HG03442 (cell line): ENCODE data around the gene COL13A1.

Source experiments
- ATAC-seq: cut with Tn5 transposase; IDR thresholded peaks from one replicate; pipeline ENCODE4 v1.9.1; 2021; ENCODE audit warnings: mild to moderate bottlenecking, moderate library complexity; ENCODE audit not compliant: unreplicated experiment

COL13A1 gene

DNA sequence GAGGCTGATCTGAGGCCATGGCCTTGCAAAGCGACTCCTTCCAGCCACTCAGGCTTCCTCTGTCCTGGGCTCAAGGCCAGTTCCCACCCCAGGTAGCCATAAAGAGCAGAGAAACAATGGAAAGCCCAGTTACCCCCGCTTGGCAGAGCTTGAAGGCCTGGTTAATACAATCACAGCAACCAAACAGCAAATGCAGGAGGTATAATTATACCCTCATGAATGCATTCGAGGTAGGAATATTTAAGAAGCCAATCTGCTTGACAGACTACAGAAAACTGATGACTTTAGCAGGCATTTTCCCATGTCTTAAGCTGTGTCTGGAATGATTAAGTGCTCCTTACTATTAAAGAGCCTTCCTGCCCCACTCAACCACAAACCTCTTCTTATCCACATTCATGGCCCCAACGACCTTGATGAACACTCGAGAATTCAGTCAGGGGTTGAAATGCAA lies 136.9 kb downstream of the COL13A1 start:
- no peak for ATAC-seq

DNA sequence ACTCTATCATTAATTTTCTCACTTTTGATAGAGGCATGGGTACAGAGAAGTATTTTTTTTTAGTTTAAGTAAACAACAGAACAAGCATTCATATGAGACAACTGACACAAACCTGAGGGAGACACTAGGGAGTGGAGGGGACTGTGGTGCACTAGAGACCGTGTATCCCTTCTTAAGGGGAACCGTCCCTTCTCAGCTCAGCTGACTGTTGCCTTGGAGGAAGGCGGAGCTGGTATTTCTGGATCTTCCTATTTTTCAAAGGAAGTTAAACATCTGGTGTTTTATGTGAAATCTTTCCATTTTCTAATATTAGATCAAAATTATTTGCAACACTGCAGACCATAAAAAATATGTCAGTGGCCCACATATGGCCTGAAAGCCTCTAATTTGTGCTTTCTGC lies 137.4 kb downstream of the COL13A1 start:
- ATAC-seq: no peak

DNA sequence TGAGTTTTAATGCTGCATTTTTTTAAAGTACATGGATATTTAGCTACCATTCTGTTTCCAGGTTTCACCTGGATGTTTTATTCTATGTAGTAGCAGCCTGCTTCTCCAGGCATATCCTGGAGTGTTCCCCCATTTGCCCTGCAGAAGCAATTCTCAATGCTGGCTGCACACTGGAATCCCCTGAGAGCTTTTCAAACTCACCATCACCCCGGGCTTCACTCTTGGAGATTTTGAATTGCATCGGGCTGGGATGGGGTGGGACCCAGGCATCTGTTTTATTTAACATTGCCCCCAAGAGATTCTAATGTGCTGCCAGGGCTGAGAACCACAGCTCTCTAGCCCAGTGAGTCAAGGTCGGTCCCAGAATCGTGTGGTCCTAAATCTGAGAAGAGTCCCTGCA lies 137.8 kb downstream of the COL13A1 start:
- ATAC-seq: no peak

DNA sequence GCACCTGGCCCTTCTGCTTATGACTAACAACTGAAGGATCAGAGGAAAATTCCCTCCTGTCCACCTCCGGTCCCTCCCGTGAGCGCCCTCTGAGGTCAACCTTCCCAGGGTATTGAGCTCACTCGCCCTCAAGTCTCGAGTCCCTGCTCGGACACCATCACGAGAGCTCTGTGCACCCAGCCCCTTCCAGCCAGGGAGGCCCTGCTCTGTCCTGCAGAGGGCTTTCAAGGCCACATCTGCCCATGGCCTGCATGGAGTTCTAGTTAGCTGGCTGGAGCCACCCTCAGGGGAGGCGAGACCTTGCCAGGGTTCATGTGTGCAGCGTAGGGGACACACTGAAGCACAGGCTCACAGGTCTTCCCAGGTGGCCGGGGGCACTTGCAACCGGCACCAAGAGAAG lies 140.0 kb downstream of the COL13A1 start:
- no peak for ATAC-seq

DNA sequence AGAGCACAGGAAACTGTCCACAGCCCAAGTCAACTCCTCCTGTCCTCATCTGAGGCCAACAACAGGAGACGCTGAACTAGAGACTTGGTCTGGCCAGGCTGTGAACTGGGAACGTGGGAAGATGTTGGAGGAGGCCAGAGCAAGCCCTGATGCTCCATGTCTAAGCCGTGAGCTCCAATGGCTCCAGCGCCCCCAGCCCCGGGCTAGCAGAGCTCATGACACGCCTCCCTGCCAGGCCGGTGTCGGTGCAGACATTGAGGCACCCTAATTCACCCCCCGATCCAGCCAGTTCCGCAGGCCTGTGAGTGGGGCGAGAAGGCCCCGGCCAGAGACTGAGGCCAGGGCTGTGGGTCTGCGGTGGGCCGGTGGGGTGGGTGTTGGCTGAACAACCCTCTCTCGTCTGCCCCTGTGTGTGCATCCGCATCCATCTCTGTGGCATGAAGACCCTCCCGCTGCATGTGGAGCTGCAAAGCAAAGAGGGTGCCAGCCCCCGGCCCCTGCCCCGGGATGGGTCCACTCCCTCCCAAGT lies 141.7 kb downstream of the COL13A1 start:
- no peak for ATAC-seq

DNA sequence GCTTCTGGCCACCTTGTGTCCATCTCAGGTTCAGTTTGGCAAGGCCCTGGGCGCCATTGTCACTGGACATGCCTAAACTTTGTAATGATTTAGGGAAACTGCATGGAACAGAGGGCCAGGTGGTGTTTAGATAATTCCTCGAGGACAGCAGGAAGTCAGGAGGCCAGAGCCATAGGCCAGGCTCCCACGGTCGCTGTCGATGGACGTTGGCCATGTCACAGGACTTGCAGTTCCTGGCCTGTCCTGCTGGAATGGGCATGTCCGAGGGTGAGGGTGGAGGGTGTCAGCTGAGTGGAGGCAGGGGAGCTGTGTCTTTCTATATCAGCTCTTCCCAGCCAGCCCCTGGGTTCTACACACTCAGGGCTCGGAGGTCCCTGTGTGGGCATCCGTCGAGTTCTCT lies 143.1 kb downstream of the COL13A1 start:
- no peak for ATAC-seq

DNA sequence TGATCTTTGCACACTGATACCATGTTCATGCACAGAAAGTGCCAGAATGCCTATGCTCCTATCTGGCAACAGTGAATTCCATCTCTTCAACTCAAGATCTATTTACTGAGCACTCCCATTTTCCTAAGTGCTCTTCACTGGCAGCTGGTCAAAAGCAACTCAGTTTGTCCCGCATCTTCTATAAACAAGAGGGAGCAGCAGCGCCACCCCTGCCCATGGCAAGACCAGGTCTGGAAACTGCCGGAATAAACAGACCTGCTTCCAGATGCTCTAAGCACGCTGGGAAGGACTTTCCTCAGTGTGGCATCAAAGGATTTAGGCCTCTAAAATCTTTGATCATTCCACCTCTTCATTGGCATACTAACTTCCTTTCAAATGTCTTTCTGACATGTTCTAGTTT lies 146.6 kb downstream of the COL13A1 start:
- ATAC-seq: no peak

DNA sequence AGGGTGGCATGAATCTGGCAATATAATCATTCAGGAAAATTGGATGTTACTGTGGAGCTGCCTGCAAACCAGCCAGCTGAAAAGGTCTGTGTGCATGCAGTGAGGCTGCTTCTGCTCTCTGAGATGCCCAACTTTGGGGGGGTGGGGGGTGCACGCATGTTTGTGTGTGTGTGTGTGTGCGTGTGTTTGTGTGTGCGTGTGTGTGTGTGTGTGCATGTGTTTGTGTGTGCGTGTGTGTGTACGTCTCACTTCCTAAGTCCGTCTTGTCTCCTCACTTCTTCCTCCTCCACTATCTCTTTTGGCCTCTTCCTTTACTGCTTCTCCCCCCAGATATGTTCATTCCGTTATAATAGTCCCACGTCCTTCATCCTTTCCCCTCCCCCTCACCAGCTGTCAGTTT lies 148.1 kb downstream of the COL13A1 start:
- no peak for ATAC-seq

DNA sequence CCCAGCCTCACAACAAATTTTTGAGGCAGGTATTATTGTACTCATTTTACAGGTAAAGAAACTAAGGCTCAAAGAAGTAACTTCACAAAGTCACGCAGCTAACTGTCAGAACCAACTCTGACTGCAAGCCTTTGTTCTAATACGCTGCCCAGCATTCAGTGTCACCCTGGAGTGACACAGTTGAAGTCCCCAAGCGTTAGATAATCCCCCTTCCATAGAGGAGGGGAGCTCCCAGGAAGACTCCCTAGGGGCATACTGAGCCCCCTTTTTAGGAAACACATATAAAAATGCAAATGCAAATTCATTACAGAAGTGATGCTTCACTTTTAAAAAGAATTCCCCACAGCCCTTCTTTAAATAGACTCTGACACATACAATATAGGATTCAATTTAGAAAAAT lies 150.0 kb downstream of the COL13A1 start:
- ATAC-seq: no peak

DNA sequence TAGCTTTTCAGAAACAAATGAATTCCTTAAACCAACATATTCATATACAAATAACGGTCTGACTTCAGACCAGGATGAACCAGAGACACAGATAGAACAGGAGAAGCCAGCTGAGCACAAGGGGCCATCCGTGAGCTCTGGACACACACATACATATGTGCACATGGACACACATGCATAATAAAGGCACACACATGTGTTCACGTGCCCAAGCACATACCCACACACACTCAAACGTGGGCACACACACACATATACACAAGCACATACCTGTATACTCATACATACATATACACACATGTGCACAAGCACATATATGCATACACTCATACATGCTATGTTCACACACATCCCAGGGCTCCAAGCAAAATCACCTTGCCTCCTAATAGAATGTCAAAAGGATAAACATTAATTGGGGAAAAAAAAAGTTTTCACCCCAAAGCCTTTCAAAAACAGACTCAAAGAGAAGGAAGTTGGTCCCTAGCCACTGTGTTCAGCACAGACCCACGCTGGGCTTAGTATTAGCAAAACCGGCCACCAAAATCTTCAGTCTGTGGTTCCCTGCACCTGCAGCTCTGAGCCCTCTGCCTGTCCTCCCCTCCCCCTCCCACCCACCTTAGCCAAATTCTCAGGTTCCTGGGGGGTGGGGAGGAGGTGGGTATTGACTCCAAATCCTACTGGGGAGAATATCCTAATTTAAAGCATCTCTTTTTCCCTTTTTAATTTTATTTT lies 150.5 kb downstream of the COL13A1 start:
- no peak for ATAC-seq

DNA sequence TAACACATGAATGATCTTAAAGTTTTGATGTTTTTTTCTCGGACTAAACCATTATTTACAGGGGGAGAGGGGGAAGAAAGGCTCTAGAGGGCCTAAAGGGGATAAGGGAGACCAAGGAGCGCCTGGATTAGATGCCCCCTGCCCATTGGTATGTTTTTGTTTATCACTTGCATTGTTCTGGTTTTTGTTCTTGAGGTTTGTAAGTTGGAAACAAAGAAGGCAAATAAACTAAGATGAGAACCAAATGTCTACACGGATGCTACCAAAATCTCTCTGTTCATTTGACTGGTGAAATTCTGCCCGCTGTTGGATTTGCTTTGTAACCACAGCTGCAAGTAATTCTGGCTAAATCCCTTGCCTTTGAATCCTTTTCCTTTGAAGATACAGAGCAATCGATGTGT lies 151.1 kb downstream of the COL13A1 start:
- ATAC-seq: no peak

DNA sequence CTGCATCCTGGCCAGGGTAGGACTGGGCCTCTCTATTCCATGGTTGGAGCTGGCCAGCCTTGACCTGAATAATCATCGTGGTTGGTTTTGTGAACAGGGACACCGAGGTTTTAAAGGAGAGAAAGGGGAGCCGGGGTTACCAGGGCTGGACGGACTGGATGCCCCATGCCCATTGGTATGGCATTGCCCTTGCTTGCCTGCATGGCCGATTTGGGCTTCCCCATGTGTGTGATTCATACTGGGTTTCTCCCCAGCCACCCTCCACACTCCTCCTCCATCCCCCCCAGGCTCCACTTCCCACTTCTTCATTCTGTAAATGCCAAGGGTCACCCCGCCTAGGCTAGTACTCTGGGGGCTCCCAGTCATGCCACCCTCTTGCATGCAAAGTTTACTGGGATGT lies 152.1 kb downstream of the COL13A1 start:
- no peak for ATAC-seq

DNA sequence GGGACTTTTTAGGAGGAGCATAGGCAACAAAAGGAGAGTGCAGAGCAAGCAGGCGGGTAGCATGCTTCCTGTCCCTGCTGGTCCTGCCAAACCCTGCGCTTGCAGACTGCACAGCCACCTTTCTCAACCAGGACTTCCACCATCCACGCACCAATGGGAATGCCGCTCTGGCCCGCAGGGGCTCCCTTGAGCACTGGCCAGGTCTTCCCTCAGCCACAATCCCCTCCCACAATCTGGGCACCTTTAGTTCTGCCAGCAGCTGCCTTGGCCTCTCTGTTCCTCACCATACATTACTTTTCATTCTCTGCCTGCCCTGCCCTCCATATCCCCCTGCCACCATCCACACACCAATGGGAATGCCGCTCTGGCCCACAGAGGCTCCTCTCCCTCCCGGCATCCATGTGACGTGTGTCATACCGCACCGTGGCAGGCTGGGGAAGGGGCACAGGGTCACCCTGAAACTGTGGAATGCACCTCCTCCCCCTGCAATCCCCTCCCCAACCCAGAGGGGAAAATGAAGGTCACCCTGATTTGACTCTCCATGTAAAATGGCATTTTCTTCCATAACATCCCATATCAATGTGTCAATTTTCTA lies 153.6 kb downstream of the COL13A1 start:
- no peak for ATAC-seq

DNA sequence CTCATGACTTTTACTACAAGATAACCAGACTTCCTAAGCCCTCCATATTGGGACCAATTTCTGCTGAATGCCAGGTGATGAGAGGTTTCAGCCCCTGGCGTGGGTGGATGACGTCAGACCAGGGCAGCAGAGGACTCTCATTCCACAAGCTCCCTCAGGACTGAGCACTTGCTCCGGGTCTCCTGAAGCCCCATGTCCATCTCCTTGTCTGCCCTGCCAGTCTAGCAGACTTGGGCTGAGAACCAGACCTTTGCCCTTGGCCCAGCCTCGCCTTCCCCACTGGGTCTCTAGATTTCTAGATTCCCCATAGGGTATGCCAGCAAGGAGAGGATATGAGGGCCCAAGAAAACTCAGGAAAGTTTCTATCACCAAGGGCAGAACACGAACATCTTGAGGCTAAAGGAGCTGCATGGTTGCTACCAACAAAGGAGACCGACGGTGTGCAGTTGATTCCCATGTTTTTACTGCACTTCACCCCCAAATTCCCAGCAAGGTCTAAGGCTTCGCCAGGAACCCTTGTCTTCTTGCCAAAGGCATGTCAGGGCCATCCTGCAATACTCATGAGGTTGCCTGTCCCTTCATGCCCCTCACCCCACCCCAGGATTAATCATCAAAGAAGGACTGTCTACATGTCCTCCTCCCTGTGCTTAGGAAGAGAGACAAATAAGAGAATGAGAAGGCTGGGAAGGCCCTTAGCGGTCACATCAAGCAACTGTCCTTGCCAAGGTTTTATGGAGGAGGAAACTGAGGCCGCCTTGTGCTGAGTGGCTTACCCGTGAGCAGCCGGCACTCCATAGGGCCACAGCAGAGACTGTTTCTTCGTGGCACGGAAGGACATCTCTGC lies 154.4 kb downstream of the COL13A1 start:
- ATAC-seq: no peak

DNA sequence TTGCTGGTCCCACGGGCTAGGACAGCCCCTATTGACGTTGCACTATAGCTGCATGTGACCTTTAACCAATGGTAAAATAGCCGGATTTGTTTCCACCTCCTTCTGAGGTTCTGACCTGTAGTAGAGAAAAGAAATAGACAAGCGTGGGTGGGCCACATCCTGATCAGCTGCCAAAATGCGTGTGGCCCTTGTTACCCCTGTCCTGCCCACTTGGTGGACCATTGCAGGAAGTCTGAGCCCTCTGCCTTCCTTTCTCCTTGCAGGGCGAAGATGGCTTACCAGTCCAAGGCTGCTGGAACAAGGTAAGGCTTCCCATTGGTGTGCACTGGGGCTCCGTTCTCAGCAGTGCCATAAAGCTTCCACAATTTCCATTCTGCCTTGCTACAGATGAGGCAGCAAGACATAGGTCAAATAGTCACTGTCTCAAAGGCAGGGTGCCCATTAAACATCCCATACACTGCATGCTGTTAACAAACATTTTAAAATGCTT lies 155.1 kb downstream of the COL13A1 start:
- ATAC-seq: no peak

DNA sequence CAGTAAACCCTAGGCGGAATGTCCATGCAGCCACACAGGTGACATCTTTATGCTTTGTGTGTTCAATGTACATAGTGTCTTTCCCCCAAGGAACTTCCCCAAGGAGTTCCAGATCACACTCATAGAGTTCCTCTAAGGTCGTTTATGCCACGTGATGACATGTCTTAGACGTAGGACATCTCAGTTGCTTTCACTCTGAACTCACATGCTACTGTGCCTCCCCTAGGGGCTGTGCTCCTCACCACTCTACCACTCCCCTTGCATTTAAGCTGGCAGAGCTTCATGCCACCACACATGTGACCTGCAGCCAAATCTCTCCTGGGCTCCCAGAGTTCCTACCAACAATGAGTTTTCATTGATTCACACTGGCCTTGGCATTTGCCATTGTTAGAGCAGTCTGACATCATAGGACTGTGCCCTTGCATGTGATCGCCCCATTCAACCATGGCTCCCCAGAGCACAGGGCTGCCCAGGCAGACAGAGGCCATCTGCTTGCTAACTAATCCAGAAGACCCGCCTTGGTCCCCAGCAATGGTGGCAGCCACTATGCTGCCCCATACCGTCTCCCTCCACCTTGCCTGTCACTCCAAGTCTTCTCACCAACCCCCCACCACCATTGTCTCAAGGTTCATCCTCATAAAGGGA lies 155.7 kb downstream of the COL13A1 start:
- no peak for ATAC-seq

DNA sequence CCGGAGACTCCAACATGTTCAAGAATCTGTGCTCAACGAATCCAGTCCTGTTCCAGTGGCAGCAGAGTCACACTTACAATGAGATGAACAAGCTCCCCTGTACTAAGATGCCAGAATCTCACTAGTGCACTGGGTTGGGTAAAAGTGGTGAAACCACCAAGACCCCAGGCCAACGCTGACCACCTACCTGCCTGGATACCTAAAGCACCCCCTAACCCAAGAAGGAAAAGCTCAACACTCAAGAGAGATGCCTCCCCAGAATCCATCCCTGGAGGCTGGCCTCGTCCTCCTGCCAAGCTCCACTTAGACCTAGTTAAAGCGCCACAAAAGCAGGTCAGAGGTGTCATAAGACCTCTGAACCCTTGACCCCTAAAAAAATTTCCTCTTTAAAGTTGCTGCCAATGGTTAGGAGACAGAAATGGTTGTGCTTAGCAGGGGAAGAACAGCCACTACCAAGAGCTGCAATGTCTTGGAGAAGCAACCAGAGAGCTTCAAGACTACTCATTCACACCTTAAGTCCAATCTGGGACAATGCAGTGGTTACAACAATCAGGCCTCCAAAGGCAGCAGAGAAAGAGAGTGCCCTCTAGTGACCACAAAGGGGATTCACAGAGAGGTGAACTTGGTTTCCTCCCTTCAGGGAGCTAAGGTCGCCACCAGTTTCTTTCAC lies 156.3 kb downstream of the COL13A1 start:
- ATAC-seq: peak; percentile 57

DNA sequence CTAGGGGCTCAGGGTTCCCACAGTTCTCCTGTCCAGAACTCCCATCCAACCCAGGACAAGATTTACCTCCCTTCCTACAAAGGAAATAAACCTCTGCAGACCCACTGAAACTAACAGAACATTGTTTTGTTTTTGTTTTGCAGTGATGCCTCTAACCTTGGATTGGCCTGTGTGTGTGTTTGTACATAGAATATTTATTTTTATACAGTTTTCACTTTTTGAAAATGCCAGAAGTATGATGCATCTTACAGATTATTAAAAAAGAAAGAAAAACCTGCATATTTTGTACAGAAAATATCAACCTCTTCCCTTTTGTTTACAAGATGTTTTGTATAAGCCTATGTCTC lies 156.8 kb downstream of the COL13A1 start:
- ATAC-seq: no peak

DNA sequence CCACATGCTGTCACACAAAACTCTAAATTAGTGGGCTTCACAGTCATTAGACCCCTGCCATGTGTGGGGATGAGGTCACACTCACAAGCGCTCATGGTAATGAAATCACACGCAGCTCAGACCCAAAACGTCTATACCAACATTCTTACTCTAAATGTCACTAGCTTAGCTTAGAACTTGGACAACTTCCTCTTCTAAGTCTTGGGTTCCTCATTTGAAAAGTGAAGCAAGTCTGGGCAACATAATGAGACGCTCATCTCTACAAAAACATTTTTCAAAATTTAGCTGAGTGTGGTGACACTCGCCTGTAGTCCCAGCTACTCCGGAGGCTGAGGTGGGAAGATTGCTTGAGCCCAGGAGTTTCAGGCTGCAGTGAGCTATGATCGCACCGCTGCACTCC lies 158.2 kb downstream of the COL13A1 start:
- ATAC-seq: no peak

DNA sequence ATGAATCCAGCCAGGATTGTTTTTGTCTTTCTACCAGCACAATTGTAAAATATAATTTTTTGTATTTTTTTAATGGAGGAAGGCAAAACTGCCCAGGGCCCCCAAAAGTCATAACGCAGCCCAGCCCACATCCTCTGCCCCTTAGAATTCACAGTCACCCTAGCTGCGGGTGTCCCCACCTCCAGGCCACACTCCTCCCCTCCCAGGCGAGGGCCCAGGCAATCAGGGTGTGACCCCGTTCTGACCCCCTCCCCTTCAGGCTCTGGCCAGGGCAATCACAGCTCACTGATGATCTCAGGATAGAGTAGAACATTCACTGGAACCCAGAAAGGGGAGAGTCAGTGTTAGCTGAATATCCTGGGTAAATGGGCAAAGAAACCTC lies 158.9 kb downstream of the COL13A1 start:
- ATAC-seq: no peak
